SK-N-SH treated with all-trans-retinoic acid at 6 μM for 48 hours (cell line): ENCODE data around the gene ZNF160.
"Not testable (repeated sequence)": the region's sequence is repeated elsewhere in the genome, so short reads cannot be mapped to it uniquely, and the experiment has no call there.

Experiments
- ARNTL ChIP-seq: fragments of 450-650 bp; formaldehyde crosslinking; IDR thresholded peaks from 2 replicates; pipeline ENCODE4 v1.5.0; 2020; ENCODE audit warnings: low read depth, mild to moderate bottlenecking, moderate library complexity, borderline replicate concordance
- ISL1 ChIP-seq: fragments of 250-450 bp; sonication (Bioruptor Pico); IDR thresholded peaks from 2 replicates; pipeline ENCODE4 v2.1.2; 2022; ENCODE audit warnings: mild to moderate bottlenecking, moderate library complexity
- PATZ1 ChIP-seq: fragments of 250-450 bp; sonication (Bioruptor Pico); IDR thresholded peaks from 2 replicates; pipeline ENCODE4 v1.8.0; 2020; ENCODE audit warnings: mild to moderate bottlenecking, moderate library complexity, borderline replicate concordance
- ZFP3 ChIP-seq: fragments of 250-450 bp; sonication (Bioruptor Pico); IDR thresholded peaks from 2 replicates; pipeline ENCODE4 v1.5.0; 2020; ENCODE audit warnings: mild to moderate bottlenecking, moderate library complexity
- ZFP30 ChIP-seq: fragments of 450-650 bp; formaldehyde crosslinking; IDR thresholded peaks from 2 replicates; pipeline ENCODE4 v1.5.0; 2022; ENCODE audit warnings: mild to moderate bottlenecking, moderate library complexity

- not testable (repeated sequence) for TF ChIP-seq ZFP30, ARNTL, PATZ1, ISL1, ZFP3 (CRISPR knock-in tag)
Observed at GRCh38 chr19:53096982-53097690, 6.1 kb downstream of the ZNF160 start.
